COR-L47 (cell line): ENCODE data around the gene B3GNT2.
"Not testable (repeated sequence)": the region's sequence is repeated elsewhere in the genome, so short reads cannot be mapped to it uniquely, and the experiment has no call there.

Experiments
- DNase-seq: peaks from one replicate; lab custom pipeline; 2025; lab: John Stamatoyannopoulos, UW

Gene B3GNT2

DNA sequence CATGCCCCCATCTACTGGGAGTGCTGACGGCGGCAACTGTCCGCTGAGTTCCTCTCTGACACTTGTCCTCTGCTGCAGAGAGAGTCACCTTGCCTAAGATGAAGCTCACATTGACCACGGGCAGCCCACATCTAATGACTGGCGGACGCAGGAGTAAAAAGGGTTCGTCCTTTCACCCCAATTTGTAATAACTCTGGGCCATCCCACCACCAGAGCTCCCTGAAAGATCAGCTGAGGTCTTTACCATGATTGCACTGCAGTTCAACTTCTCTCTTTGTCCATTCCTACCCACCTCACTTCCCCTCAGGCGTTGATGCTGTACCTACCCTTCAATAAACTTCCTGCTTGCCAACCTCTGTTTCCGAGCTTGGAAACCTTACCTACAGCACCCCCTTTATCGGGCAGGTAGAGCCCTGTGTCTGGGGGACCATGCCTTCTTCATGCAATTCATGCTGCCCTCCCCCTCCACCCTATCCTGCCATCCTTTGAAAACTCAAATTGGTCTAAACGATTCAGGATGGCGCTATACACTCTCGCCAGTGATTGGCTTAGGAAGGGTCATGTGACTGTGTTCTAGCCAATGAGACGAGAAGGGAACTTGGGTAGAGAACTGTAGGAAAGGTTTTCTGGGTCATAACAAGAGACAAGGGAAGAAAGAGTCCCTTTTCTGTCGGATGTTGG, 10.3 kb upstream of the B3GNT2 start:
- no peak for DNase-seq

DNA sequence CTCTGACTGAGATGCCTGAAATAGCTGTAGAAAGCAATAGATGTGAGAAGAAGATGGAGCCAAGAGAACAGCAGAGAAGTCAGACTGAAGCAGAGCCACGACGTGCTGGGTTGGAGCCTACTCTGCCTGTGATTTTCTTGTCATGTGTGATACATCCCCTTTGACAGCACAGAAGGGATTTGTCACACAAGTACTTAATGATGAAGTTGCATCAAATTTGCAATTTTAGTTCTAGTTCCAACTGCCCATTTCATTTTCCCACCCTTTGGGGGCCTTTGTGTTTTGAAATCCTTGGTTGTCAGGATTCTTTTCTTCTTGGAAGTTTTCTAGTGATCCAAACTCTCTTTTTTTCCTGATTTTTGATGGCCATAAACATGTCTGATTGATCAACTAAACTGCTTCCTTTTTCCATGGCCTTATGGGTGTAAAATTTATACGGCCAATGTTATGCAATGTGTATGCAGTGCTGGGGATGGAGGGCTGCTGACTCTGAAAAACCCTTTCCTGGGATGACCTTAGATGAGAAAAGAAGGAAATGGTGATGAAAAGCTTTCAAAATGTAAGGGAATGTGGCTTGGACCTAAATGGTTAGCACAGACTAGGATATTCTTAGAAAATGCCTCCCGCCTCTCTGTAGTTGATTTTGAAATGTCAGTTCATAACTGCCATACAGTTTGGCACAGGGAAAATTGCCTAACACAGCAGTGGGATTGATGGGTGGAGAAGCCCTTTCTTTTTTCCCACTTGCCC, 9.6 kb upstream of the B3GNT2 start:
- no peak for DNase-seq

DNA sequence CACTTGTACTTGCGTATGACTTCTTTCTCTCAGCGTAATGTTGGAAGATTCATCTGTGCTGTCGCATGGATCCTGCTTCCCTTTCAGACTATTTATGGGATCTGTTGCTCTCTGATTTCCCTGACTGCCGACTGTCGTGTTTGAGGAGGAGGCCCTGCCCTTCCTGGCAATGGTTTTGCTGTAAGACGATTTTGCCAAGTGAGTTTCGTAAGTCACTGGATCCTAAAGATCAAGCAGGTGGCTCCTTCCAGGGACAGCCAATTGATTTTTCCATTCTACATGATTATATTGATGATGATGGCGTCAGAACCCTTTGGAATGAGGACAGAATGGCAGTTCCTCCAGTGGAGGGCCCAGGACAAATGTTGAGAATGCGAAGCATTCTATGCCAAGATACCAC, 8.7 kb upstream of the B3GNT2 start:
- no peak for DNase-seq

DNA sequence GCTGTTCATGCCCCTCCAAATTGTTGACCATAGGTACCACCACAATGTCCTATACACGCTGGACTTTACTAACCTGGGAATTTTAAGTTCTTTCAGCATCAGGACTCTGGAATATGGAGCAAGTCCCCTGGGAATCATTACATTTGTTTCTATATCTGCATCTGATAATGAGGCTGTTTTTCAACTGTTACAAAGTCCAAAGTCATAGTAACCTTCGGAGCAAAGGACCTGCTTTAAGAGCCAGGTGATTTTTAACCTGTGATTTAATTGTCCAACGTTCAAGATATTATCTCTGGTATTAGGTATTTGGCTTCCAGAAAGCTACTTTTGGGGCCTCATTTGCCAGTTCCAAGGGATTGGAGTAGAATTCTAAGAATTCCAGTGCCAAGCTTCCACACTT, 7.5 kb upstream of the B3GNT2 start:
- DNase-seq, result no peak

DNA sequence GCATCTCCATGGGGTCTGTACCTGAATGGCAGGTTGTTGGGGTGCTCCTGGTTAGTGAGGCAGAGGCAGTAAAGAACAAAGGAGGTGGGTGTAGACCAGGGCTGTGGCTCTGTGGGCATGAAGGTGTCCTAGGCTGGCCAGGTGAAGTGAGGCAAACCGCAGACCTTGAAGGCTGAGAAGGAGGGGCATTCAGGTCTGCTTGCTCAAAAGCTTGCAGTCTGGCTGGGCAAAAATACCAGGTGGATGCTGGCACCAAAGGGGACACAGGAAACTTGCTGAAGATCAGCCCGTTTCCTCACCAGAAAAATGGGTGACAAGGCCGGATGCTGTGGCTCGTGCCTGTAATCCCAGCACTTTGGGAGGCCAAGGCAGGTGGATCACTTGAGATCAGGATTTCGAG, 6.7 kb upstream of the B3GNT2 start:
- no peak for DNase-seq

DNA sequence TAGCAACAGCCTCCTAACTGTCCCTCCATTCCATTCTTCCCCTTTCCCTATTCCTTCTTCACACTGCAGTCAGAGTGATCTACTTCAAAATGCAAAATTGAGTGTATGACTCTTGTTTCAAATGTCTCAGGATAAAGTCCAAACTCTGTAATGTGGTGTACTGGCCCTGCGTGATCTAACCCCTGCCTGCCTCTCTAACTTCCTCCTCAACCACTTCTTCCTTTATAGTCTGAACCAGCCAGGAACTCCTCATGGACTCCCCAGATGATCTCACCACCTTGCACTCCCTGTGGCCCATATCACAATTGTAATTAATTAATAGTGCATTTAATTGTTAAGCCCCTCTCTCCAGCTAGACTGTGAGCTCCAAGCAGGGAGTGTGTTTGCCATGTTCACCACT, 3.1 kb upstream of the B3GNT2 start:
- DNase-seq, result no peak

DNA sequence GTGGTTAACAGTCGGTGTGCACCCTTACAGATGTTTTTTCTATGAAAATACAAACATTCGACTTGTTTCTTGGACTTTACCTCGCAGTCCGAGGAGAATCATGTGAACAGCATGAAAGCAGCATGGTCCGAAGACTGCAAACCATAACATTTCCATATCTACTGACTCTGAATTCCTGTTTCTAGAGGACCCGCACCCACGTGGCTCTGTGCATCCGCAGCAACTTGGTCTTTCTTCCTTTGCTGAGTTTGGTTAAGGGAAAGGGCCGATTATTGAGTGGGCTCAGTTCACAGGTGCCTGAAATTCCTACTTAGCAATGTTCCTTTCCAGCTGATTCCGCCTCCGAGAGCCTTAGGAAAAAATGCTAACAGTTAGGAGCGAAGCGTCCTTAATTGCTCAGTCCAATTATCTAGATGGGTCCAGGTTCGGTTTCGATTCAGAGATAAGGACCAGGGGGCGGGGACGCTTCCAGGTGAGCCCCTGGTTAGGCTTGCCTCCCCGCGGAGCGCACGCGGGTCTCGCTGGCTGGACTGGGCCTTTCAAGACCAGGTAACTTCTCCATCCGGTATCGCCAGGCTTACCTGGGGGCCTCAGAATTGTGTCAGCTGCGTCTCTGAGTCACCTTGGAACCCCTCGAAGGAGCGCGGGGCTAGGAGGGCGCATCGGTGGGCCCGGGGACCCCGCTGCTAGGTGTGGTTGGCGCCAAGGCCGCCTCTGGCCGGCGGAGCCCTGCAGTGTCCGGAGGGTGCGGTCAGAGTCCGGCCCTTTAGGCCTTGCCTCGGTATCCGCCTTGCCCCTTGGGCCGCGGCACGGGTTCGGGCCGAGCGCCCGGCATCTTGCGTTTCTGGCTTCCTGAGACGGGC, 1.1 kb upstream of the B3GNT2 start:
- DNase-seq, result no peak

DNA sequence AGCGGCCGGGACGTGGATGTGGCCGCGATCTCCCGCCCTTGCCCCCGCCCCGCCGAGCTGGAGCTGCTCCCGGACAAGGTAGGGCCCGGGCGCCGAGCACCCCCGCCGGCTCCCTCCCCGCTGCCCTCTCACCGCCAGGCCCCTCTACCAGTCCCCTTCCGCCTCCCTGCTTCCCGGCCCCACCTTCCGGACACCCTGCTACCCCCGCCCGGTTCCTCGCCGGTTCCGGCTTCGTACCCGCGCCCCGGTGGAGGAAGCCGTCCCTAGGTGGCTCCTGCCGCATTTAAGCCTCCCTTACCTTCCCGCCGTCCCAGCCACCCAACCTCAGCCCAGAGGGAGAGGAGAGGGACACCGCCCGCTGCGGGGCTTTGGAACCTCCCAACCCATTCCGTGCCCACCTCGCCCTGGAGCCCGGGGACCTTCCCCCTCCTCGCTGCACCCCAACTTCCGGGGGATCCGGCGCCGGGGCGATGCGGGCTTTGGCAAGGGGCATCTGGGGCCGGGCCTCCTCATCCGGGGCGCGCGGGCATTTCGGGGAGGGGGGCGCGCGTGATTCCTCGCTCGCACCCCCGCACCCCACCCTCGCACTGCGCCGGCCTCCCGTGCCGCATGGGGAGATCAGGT, 475 bp downstream of the B3GNT2 start:
- DNase-seq, result peak; percentile 41

DNA sequence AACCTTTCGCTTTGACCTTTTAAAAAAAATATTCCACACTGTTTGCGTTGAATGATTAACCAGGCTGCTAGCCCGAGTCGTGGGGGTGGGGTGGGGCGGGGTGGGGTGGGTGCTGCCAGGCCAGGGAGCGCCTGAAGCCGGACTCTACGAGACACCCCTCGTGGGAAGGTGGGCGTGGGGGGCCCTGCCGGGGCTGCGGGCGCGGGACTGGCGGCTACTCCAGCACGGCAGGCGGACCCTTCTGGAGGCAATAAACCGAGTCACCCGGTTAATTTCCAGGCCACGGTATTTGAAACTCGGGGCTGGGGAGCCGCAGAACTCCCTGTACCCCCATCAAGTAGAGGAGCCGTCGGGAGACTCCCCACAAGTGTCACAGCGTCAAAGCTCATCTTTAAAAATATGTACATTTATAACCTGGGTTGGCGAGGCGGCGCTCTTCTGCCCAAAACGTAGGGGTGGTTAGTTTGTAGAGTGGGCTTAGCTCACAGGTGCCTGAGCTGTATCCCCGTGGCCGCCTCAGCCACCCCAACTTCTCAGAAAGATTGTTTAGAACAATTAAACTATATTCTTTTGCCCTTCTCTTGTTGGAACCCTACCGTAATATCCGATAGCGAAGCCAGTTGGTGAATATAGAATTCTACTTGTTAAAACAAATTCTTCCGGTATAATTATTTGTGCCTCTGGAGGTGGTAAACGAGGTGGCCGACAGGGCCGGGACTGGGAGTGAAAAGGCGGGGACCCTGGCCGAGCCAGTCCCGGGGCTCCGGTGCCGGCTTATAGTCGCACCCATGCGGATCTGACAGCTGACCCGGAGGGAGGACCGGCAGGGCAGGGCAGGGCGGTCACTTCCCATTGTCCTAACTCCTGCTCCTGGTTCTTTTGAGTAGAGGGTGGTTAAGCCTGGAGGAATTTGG, 1.4 kb downstream of the B3GNT2 start:
- DNase-seq, result peak; percentile 5

DNA sequence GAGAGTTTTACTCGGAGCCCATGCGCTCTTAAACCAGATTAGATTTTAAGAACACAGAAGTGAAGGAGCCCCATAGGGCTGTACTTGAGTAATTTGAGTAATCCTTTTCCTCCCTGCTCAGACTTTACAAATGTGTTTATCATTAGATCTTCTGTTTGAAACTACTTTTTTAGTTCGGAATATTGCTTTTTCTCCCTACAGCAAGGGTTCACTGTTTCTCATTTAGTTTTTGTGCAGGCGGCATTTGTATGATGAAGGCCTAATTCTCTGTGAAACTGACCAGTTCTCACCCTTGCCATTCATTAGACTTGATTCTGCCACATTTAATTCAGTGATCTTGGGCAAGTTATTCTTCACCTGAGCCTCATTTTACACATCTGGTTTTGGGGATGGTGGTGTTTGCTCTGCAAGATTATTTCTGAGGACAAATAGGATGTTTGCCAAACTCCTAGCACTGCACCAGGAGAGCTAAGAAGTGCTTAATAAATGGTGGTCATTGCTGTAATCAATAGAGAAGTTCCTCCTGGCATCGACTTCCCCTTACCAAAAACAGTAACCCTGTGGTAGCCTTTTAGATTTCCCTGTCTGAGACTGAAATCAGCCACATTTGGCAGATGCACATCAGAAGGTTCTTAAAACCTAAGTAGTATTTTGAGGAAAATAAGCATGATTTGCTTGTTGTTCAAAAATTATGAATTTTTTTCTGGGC, 2.2 kb downstream of the B3GNT2 start:
- no peak for DNase-seq

DNA sequence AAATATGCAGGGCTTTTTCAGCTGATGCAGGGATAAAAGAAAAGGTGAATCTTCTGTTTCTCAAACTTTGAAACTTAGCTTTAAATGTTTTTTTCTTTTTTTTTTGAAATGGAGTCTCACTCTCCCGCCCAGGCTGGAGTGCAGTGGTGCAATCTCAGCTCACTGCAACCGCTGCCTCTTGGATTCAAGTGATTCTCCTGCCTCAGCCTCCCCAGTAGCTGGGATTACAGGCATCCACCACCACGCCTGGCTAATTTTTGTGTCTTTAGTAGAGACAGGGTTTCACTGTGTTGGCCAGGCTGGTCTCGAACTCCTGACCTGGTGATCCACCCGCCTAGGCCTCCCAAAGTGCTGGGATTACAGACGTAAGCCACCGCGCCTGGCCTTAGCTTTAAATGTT, 2.9 kb downstream of the B3GNT2 start:
- not testable (repeated sequence) for DNase-seq

DNA sequence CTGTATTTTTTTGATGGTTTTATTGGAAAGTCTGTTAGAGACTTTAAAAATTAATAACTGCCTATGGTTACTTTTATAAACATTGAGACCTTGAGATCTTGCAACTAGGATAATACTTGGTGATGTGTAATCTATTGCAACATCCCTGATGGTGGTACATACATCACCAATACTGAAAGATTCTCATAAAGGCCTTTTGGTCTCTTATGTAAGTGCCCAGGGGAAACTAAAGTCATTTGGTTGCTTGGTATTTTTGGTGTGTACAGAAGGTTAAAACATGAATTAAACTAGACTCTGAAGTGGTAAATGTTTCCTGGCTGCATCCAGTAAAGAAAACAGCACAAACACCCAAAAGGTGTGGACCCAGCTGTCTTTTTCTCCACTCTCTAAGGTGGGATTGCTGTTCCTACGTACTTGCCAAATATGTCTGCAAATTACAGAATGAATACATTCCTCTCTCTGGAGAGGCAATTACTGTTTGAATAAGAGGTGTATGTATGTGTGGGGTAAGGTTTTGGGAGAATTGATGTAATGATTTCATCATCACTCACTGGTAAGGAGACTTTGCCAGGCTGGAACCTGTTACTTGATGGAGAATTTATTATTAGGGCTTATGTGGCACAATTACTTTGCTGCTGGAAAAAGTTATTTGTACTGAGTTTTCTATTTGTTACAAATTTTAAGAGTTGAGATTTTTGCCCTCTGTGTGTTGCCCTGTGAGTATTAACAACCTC, 3.6 kb downstream of the B3GNT2 start:
- no peak for DNase-seq

DNA sequence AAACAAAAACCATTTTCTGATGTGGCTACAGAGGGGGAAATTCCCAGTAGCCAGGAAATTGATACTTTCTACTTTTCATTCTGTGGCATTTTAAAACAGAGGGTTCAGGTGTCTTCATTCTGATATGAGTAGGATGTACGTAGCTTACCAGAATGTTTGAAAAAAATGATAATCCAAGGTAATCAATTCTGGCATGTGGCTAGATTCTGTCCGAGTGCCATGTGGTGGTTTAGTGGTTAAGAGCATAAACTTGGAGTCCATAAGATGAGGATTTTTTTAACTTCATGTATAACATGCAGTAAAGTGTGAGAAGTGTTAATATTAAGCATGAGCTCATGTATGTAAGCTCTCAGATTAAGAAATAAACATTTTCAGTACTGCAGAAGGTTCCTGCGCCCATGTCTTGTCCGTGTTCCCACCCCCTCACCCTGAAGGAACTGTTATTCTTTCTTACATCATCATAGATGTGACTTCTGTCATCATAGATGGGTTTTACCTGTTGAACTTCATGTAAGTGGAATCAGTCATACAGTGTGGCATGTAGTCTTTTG, 4.5 kb downstream of the B3GNT2 start:
- no peak for DNase-seq

DNA sequence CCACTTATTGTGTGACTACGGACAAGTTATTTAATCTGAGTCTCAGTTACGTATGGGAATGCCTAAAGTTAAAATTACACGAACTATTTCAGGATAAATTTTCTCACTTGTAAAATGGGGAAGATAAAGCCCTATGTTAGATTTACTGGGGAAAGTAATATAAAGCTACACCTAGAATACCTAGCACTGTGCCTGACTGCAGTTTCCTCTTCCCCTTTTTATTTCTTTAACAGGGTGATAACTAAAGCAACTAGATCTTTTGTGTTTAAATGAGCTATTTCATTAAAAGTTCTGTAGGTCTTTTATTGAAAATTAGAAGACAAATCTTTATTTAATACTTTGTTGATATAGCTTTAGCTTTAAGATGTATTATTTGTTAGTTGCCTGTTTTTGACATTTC, 5.0 kb downstream of the B3GNT2 start:
- no peak for DNase-seq

DNA sequence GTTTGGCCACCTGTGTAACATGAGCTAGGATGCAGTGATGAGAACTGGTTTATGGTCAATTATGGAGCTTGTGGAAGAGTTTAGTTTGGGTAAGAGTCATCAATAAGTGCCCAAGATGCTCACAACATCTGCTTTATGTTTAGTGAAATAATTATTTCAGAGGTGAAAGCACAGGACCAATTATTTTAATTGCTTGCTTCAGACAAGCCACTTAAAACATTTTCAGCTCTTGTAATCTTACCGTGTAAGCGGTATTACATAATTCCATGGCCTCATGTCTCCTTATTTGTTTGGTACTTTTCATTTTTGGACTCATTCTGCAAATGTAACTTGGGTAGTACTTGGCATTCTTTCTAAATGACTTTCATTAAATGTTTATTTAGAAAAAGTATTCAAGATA, 5.4 kb downstream of the B3GNT2 start:
- peak; percentile 63 for DNase-seq

DNA sequence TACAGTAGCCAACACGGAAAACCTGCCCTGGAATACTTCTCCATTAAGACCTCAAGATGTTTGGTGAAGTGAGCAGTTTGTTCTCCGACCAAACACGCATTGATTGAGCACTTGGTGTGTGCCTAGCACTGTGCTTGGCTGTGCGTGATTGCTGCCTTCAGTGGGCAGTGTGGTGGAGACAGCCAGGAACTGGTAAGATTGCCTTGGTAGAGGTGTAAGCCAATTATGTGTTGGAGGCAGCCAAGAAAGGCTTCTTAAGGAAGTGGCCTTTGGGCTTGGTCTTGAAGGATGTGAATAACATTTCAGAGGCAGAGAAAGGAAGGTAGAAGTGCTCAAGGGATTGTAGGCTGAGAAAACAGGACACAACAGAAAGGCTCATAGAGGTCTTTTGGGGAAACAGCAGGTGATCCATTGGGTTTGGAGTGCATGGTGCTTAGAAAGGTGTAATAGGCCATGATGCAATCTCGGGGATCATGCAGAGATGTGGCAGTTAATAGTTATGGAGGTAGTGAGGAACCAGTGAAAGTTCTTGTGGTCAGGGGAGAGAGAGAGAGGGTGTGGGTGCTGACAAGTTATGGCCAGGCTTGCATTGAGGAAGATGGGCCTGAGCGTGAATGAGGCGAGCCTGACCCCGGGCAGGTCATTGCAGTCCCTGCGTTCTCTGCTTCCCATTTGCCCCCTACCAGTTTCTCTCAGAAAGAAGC, 6.3 kb downstream of the B3GNT2 start:
- DNase-seq, result no peak

DNA sequence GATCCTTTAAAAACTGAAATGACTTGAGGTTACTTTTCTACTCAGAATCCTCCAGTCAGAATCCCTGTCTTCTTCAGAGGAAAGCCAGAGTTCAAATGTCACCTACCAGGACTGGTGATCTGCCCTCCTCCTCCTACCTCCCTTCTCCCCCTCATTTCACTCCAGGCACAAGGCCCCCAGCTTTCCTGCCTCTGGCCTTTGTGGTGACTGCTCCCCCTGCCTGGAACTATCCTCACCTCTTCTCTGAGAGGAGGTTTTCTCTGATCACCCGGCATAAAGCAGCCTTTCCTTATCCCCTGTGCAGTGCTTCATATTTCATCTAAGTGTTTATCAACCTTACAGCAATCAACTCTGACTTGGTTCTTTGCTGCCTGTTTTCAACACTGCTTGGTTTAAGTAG, 6.8 kb downstream of the B3GNT2 start:
- no peak for DNase-seq

DNA sequence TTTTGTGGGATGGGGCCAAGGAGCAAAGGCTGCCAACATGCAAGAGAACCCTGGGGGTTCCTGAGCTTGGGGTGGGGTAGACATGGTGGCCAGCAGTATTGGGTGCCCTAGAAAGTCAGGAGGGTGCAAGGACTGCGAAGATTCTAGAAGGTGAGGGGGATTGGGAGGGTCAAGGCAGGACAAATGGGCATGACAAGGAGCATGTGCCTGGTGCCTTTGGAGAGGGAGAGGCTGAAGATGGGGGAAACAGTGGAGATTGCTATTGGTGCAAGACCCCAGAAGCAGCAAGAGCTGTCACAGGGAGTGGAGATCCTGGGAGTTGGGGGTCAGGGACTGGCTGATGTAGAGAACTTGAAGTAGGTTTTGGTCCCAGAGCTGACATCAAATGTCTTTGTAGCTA, 7.5 kb downstream of the B3GNT2 start:
- DNase-seq, result no peak

DNA sequence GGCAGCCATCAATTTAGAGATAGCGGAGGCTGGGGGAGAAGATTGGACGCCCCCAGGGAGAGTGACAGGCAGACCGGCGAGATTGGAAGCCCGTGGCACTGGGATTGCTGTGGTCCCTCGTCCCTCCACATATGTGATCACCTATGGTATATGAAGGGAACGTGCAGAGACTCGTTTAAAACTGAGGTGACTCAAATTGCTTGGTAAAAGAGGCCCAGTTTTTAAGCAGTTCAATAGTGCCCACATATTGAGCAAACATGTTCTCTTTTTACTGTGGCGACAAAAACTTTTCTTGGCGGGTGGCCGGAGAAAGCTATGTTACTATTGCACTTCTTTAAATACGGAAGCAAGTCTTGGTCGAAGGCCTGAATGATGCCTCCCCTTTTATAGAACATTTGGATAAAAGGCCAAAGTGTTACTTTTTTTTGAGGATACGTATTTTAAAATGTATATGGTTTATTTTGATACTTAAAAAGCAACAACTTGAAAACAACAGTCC, 9.1 kb downstream of the B3GNT2 start:
- DNase-seq, result no peak
